Loucy (cell line): ENCODE measurements around the gene STK40.
A peak's percentile ranks its signal among the peaks of the same experiment; 100 is the strongest.

Experiments used
- H2AFZ ChIP-seq: fragments of 200-600 bp; sonication (generic); 2 replicates; pipeline ENCODE4 v1.6.0; 2016; ENCODE audit warnings: antibody characterized with exemption, mild to moderate bottlenecking, low read length, moderate library complexity
- H3F3A ChIP-seq: fragments of 200-600 bp; 2 replicates; pipeline ENCODE4 v1.6.0; 2016; ENCODE audit warnings: antibody characterized with exemption, low read depth, mild to moderate bottlenecking
- H3K27me3 ChIP-seq: fragments of 200-600 bp; sonication (generic); 2 replicates; pipeline ENCODE4 v1.6.1; 2014; ENCODE audit warnings: low read length, mild to moderate bottlenecking; ENCODE audit not compliant: insufficient read depth, poor library complexity, severe bottlenecking
- H3K36me3 ChIP-seq: fragments of 200-600 bp; sonication (generic); 2 replicates; pipeline ENCODE4 v1.6.1; 2016; ENCODE audit warnings: low read length; ENCODE audit not compliant: insufficient read depth
- H3K4me1 ChIP-seq: fragments of 200-600 bp; sonication (generic); 2 replicates; pipeline ENCODE4 v1.5.1; 2014; ENCODE audit warnings: low read length, mild to moderate bottlenecking; ENCODE audit not compliant: insufficient read depth, poor library complexity, severe bottlenecking
- H3K4me2 ChIP-seq: fragments of 200-600 bp; sonication (generic); 2 replicates; pipeline ENCODE4 v1.6.0; 2014; ENCODE audit warnings: antibody characterized with exemption, low read length, low read depth, mild to moderate bottlenecking; ENCODE audit not compliant: poor library complexity, severe bottlenecking
- H3K4me3 ChIP-seq: fragments of 200-600 bp; sonication (generic); 2 replicates; pipeline ENCODE4 v1.5.1; 2014; ENCODE audit warnings: low read length, mild to moderate bottlenecking, mixed read lengths; ENCODE audit not compliant: poor library complexity, severe bottlenecking
- H3K79me2 ChIP-seq: fragments of 200-600 bp; sonication (generic); 2 replicates; pipeline ENCODE4 v1.6.1; 2014; ENCODE audit warnings: low read length; ENCODE audit not compliant: insufficient read depth
- H3K9ac ChIP-seq: fragments of 200-600 bp; sonication (generic); 2 replicates; pipeline ENCODE4 v1.6.0; 2014; ENCODE audit warnings: mild to moderate bottlenecking, low read depth, low read length, moderate library complexity; ENCODE audit not compliant: poor library complexity, severe bottlenecking
- H3K9me2 ChIP-seq: fragments of 200-600 bp; sonication (generic); replicated peaks from 2 replicates; pipeline ENCODE4 v1.6.1; 2016; ENCODE audit warnings: low read depth, low read length, mixed read lengths
- H3K9me3 ChIP-seq: fragments of 200-600 bp; sonication (generic); 2 replicates; pipeline ENCODE4 v1.6.1; 2014; ENCODE audit warnings: mild to moderate bottlenecking, antibody characterized with exemption, low read length, low read depth; ENCODE audit not compliant: insufficient read depth
- H4K20me1 ChIP-seq: fragments of 200-600 bp; sonication (generic); 2 replicates; pipeline ENCODE4 v1.6.0; 2014; ENCODE audit warnings: antibody characterized with exemption, low read length, mild to moderate bottlenecking; ENCODE audit not compliant: insufficient read depth, poor library complexity, severe bottlenecking
- EZH2phosphoT487 ChIP-seq: fragments of 200-600 bp; IDR thresholded peaks from 2 replicates; pipeline ENCODE4 v1.6.1; 2018; ENCODE audit warnings: antibody characterized with exemption, mild to moderate bottlenecking, moderate library complexity, borderline replicate concordance
- TF ChIP-seq, protein P1 (sequence below): fragments of 200-600 bp; sonication (generic); conservative IDR thresholded peaks from 2 replicates; pipeline ENCODE4 v1.5.1; 2014; ENCODE audit warnings: mild to moderate bottlenecking, antibody characterized with exemption, low read length

STK40 gene

DNA sequence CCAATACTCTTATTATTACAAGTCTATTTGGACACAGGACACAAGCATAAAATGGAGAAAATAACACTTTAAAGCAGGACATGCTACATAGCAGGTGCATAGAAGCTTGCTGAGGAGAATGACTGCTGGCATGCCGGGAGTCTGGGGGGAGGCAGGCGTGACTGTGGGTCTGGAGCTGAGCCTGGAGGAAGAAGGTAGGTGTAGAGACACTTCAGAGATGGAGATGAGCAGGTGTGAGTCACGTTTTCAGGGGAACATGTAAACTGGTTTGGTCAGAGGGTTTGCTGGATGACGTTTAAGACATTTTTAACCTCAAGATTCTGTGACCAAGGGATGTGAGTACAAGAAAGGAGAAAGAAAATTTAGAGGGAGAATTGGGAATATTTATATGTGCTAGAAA lies 40.1 kb upstream of the STK40 start:
- H3K79me2 ChIP-seq, result no peaks in the 10 kb centered on the region
- no peaks in the 10 kb centered on the region for H3K4me1 ChIP-seq
- TF ChIP-seq EZH2phosphoT487, result no peak
- TF ChIP-seq, protein P1, sequence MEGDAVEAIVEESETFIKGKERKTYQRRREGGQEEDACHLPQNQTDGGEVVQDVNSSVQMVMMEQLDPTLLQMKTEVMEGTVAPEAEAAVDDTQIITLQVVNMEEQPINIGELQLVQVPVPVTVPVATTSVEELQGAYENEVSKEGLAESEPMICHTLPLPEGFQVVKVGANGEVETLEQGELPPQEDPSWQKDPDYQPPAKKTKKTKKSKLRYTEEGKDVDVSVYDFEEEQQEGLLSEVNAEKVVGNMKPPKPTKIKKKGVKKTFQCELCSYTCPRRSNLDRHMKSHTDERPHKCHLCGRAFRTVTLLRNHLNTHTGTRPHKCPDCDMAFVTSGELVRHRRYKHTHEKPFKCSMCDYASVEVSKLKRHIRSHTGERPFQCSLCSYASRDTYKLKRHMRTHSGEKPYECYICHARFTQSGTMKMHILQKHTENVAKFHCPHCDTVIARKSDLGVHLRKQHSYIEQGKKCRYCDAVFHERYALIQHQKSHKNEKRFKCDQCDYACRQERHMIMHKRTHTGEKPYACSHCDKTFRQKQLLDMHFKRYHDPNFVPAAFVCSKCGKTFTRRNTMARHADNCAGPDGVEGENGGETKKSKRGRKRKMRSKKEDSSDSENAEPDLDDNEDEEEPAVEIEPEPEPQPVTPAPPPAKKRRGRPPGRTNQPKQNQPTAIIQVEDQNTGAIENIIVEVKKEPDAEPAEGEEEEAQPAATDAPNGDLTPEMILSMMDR, result no peak
- H4K20me1 ChIP-seq, result no peaks in the 10 kb centered on the region
- no peak overlapping the region for H3K4me3 ChIP-seq
- no peaks in the 10 kb centered on the region for H3K9me3 ChIP-seq
- no peak overlapping the region for H2AFZ ChIP-seq
- no peaks in the 10 kb centered on the region for H3K36me3 ChIP-seq
- H3K27me3 ChIP-seq, result no peaks in the 10 kb centered on the region
- no peaks in the 10 kb centered on the region for H3F3A ChIP-seq
- H3K9ac ChIP-seq, result no peak overlapping the region
- H3K9me2 ChIP-seq, result no peaks in the 10 kb centered on the region
- no peak overlapping the region for H3K4me2 ChIP-seq

DNA sequence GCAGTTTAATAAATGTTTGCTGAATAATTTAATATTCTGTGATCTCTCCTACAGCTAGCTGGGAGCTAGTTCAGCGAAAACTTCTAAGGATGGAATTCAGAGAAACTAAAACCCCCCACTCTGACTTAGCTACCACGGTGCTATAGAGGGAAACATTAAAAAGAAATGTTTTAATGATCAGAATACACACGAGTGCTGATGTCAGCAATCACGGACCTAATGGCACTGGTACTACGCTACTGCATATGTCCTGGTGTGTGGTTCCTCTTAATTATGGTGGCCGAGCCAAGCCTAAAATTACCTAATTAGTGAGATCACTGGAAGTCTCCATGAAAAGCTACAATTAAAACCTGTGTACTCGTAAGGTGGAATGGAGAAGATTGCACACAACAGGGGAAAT lies 35.9 kb upstream of the STK40 start:
- TF ChIP-seq, protein P1, result no peak
- TF ChIP-seq EZH2phosphoT487, result no peak
- Histone ChIP-seq H3K9me2 (no peaks in the 10 kb centered on the region), H4K20me1 (no peaks in the 10 kb centered on the region), H3K4me2 (no peak overlapping the region), H3K9ac (peak overlapping the region; percentile 9), H3K36me3 (no peaks in the 10 kb centered on the region), H3K4me3 (no peak overlapping the region), H3K79me2 (no peaks in the 10 kb centered on the region), H3K4me1 (peaks cover 6% of the 10 kb centered on the region), H3F3A (no peaks in the 10 kb centered on the region), H3K9me3 (no peaks in the 10 kb centered on the region), H3K27me3 (no peaks in the 10 kb centered on the region), H2AFZ (no peak overlapping the region)

DNA sequence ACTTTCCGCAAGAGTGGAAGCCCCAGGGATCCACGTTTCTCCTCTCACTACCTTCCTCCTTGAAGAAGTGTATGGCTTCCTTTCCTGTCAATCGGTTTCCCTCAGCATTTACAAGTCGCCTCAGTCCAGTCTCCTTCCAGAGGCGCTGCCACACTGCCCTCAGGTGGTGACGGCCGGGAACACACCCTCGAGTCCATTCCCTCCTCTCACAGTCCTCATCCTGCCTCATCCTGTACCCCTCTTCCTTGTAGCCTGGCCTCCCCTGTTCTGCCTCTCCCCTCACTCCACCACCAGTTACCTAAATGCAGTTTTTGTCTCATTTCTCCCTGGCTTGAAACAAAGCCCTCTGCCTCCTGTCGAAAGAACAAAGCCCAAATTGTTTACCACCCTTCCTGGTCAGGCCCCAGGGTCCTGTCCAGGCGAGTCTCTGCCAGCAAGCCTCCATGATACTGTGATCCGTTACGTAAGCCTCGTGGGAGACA lies 35.2 kb upstream of the STK40 start:
- Histone ChIP-seq H3K4me1 (peaks cover 6% of the 10 kb centered on the region), H3K27me3 (no peaks in the 10 kb centered on the region), H3K4me3 (peak overlapping the region; percentile 16), H4K20me1 (no peaks in the 10 kb centered on the region), H3K9me2 (no peaks in the 10 kb centered on the region), H3K9me3 (no peaks in the 10 kb centered on the region), H3K79me2 (no peaks in the 10 kb centered on the region), H3K9ac (peak overlapping the region; percentile 47), H2AFZ (peak overlapping the region; percentile 74), H3K36me3 (no peaks in the 10 kb centered on the region), H3K4me2 (peak overlapping the region; percentile 62), H3F3A (no peaks in the 10 kb centered on the region)
- TF ChIP-seq EZH2phosphoT487, result no peak
- TF ChIP-seq, protein P1, result peak; percentile 94
